ENCODE data around the gene CLCN2. TPM values are rescaled to one million over a fixed set of nuclear protein-coding genes. Genes with fewer than 3 reads are reported as not detected.

Gene CLCN2
- total RNA-seq: 1 to 10 TPM; 1.7 to 6.0 (median 4.0) TPM

DNA sequence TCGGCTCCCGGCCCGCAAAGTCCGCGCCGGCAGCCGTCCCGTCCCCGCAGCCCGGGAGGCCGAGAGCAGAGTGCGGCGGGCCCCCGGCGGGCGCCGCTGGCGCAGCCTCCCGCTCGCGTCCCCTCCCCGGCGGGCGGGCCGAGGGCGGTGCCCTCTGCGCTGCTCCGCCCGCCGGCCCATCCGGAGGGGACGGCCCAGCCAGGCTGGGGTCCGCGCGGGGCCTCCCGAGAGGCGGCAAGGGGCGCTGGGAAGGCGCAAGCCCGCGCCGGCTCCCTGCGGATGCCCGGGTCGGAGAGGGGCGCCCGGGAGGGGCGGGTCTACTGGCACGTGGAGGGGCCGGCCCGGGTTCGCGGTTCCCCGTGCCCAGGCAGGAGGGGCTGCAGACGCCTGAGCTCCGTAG, at the start of gene CLCN2, which contains the start of gene POLR2H:
Gene CLCN2, minus strand, starts transcription at position 74 of the 400 bp plus-strand sequence. CDS start 126 bp downstream, outside the sequence.
Gene POLR2H, plus strand, starts transcription at position 179 of the 400 bp plus-strand sequence. CDS start 1,783 bp downstream, outside the sequence.
- H3K4me3 ChIP-seq (ENCODE audit: low read depth, poor library complexity, severe bottlenecking): peak within 1 kb of the TSS; percentile 69
- 1% methylated on average over 27 of the region's 56 CpGs; no CpG with 5 or more reads in 1 of the 2 donors for WGBS, 2 donors
- TF ChIP-seq POLR2A (IDR thresholded peaks at IDR 0.05): no peak
- TF ChIP-seq, protein P1, sequence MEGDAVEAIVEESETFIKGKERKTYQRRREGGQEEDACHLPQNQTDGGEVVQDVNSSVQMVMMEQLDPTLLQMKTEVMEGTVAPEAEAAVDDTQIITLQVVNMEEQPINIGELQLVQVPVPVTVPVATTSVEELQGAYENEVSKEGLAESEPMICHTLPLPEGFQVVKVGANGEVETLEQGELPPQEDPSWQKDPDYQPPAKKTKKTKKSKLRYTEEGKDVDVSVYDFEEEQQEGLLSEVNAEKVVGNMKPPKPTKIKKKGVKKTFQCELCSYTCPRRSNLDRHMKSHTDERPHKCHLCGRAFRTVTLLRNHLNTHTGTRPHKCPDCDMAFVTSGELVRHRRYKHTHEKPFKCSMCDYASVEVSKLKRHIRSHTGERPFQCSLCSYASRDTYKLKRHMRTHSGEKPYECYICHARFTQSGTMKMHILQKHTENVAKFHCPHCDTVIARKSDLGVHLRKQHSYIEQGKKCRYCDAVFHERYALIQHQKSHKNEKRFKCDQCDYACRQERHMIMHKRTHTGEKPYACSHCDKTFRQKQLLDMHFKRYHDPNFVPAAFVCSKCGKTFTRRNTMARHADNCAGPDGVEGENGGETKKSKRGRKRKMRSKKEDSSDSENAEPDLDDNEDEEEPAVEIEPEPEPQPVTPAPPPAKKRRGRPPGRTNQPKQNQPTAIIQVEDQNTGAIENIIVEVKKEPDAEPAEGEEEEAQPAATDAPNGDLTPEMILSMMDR (IDR thresholded peaks at IDR 0.05): no peak
- intact Hi-C loops (cut with DNase I; ENCODE audit: low total_unique reads): loop anchor here (5.0 kb wide), 1 partner anchor 106 kb away; no protein-coding TSS in a partner anchor
- DNase-seq (ENCODE audit: low spot score in 2 of 2): peak in 1 of 2 donors; percentile 91

DNA sequence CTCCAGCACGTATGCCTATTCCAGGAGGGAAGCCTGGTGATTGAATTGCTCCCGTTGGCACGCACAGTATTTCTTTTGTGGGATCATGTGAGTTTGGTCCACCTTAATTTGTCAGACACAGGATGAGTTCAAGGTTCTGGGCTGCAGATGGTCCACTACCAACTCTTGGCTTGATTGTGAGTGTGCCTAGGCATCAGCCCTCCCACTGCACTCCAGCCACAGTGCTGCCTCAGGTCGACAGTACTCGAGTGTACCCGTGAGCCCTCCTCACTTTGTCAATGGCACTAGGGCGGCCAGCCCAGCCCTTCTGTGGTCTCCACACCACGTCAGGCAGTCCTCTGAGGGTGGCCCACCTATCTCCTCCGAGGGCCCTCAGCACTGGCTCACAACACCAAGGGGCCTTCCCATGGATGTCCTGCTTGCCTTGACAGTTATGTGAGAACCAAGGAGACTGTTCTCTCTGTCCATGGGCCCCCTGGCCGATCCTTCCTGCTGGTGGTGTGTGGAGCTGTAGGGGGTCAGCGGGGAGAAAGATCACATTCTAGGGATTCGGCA, 48.6 kb upstream of the CLCN2 start:
- 75 to 93% methylated on average over 12 of the region's 12 CpGs for WGBS, 2 donors
- intact Hi-C loops (cut with DNase I; ENCODE audit: low total_unique reads): no loop called here
- no peak for DNase-seq (ENCODE audit: low spot score in 2 of 2)
- H3K4me3 ChIP-seq (ENCODE audit: low read depth, poor library complexity, severe bottlenecking): no peak overlapping the region
- TF ChIP-seq, protein P1 (IDR thresholded peaks at IDR 0.05): no peak
- no peak for TF ChIP-seq POLR2A (IDR thresholded peaks at IDR 0.05)

DNA sequence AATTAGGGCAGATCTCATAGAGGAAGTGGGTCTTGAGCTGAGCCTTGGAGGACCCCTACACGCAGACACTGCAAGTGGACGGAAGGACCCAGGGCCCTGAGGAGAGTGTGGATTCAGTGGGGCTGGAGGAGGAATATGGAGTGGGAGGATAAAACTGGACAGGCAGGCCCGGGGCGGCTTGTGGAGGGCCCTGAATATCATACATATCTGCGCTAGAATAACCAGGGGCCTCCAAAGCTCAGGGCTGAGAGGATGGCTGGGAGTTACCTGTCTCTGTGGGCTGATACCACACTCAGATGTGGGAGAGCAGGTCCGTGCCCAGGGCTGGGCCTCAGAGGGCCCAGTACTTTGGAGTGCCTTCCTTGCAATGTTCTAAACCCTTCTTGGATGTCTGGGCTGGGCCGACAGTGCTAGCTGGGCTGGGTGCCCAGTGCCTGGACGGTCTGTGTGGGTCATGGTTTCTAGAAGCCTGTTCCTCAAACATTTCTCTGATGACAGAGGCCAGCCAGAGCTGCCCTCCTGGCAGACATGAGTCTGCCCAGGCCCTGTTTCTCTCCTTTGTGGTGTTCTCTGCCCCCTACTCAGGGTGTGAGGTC, 48.0 kb upstream of the CLCN2 start:
- TF ChIP-seq POLR2A (IDR thresholded peaks at IDR 0.05): no peak
- TF ChIP-seq, protein P1 (IDR thresholded peaks at IDR 0.05): no peak
- DNase-seq (ENCODE audit: low spot score in 2 of 2): no peak
- WGBS, 2 donors: 79 to 84% methylated on average over 8 of the region's 8 CpGs
- intact Hi-C loops (cut with DNase I; ENCODE audit: low total_unique reads): no loop called here
- no peak overlapping the region for H3K4me3 ChIP-seq (ENCODE audit: low read depth, poor library complexity, severe bottlenecking)

DNA sequence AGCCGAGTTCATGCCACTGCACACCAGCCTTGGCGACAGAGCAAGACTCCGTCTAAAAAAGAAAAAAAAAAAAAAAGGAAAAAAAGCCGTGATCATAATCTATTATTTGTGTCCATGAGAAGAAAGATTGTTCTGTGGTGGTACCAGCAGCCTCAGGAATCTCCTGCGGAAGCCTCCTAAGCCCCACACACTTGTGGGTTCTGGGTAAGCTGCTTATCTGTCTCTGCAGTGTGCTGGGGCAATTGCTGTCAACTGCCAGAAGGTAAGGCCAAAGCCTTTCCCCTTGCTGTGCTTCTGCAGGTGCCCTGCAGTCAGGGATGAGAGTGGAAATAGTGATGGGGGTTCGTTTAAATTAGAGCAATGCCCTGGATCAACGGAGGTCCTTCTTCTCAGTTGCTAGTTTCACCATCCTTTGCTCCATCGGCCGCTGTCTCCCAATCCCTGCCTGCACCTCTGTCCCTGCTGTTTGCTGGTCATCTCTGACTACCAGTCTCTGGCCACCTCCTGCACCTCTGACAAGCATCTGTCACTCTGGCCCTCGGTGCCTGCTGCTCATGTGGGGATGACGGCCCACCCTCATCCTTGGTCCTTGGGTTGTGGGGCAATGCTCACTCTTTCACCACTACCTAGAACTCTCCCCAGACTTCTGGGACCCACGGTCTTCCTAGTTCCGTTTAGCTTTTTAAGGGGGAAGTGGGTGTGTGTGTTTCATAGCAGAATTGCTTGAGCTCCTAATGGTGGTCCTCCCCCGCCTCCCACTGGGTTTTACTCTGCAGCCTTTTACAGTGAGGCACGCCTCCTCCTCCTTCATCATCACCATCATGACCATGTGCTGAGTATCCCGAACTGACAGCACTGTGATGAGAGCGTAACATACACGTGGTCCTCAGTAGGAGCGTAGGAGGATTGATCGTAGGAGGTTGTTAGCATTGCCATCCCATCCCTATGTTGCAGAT, 43.9 kb upstream of the CLCN2 start:
- H3K4me3 ChIP-seq (ENCODE audit: low read depth, poor library complexity, severe bottlenecking): no peak overlapping the region
- no peak for TF ChIP-seq POLR2A (IDR thresholded peaks at IDR 0.05)
- TF ChIP-seq, protein P1 (IDR thresholded peaks at IDR 0.05): no peak
- no peak for DNase-seq (ENCODE audit: low spot score in 2 of 2)
- intact Hi-C loops (cut with DNase I; ENCODE audit: low total_unique reads): no loop called here
- WGBS, 2 donors: 82 to 87% methylated on average over 20 of the region's 20 CpGs

DNA sequence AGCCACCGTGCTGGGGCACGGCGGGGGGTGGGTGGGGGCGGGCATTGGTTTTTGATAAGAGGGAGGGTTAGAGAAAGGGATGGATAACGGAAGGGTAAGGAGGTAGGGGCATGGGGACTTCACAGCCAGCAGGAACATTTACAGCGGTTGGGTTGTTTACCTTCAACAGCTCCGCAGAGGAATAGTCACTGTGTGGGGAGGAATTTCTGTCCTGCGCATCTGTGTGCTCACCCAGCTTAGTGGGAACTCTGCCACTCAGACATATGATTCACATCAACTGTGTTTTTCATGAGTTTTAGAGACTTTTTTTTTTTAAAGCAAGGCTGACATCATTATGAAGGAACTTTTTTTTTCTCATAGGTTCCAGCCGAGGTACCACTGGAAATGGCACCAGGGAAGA, 38.0 kb upstream of the CLCN2 start:
- 15 to 31% methylated on average over 5 to 9 of the region's 9 CpGs for WGBS, 2 donors
- intact Hi-C loops (cut with DNase I; ENCODE audit: low total_unique reads): no loop called here
- TF ChIP-seq, protein P1 (IDR thresholded peaks at IDR 0.05): no peak
- TF ChIP-seq POLR2A (IDR thresholded peaks at IDR 0.05): no peak
- H3K4me3 ChIP-seq (ENCODE audit: low read depth, poor library complexity, severe bottlenecking): no peak overlapping the region
- no peak for DNase-seq (ENCODE audit: low spot score in 2 of 2)
